Spleen (tissue), 3 donors: ENCODE measurements around the gene NRL.
A peak's percentile ranks its signal among the peaks of the same experiment; 100 is the strongest.

Experiments used
- POLR2A ChIP-seq, 3 donors: fragments of 450-650 bp; IDR thresholded peaks; one replicate each; pipeline ENCODE4 v1.5.1; 2017; ENCODE audit warnings: antibody characterized with exemption in 3 of 3, mild to moderate bottlenecking in 1 of 3
- POLR2AphosphoS5 ChIP-seq, 3 donors: sonication (generic); formaldehyde crosslinking; IDR thresholded peaks; one replicate each; pipeline ENCODE4 v1.5.1; 2017; ENCODE audit warnings: antibody characterized with exemption in 3 of 3

GRCh38 chr14:24130717-24131548 lies 16.2 kb upstream of the NRL start:
- TF ChIP-seq POLR2A (IDR thresholded peaks at IDR 0.05) = no peak
- peak; percentile 15 to 72 (median 67) for TF ChIP-seq POLR2AphosphoS5 (IDR thresholded peaks at IDR 0.05)
